ENCODE results near the gene SPINDOC. TPM values are rescaled to one million over a fixed set of nuclear protein-coding genes. Genes with fewer than 3 reads are reported as not detected.

The SPINDOC gene
- 10 to 100 TPM; 24.0 to 28.9 (median 24.5) TPM for total RNA-seq

DNA sequence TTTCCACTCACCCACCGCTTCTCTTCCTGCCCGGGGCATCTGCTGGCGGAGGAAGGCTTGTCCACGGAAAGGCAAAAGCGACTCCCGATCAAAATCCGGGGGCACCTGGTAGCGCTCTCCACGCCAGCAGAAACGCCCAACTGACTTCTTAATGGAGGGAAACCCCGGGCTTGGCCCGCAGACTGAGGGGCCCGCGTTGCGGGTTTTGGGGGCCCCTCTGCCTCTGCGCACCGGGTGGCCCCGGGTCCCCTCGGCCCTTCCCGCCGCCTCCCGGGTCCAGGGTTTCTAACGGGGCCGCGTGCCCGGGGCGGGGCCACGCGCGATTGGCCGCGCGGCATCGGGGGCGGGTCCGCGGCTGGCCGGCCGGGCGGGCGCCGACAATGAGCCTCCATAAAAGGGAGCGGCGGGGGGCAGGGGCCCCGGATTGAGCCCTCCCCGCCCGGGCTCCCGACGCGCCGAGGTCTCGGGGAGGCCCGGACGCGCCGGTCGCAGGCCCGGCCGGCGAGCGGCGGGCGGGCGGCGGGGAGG lies at the start of gene SPINDOC:
TSS of gene SPINDOC (plus strand) at position 422 of the 528 bp plus-strand sequence. CDS start 231 bp downstream, outside the sequence.
- Mint-ChIP-seq H3K27me3 (ENCODE audit: low read depth) (no peaks in the 10 kb centered on the region), H3K4me1 (ENCODE audit: low read depth) (peaks cover 18% of the 10 kb centered on the region), H3K9me3 (no peaks in the 10 kb centered on the region), H3K4me3 (peak within 1 kb of the TSS; percentile 77), H3K36me3 (ENCODE audit: insufficient read depth) (peaks cover 12% of the 10 kb centered on the region)
- peak; percentile 95 to 96 for ATAC-seq
- peak; percentile 59 for DNase-seq

- ATAC-seq: no peak
- H3K4me3 Mint-ChIP-seq: no peak overlapping the region
- no peaks in the 10 kb centered on the region for H3K27me3 Mint-ChIP-seq (ENCODE audit: low read depth)
- H3K9me3 Mint-ChIP-seq: no peaks in the 10 kb centered on the region
- peaks cover 5% of the 10 kb centered on the region for H3K4me1 Mint-ChIP-seq (ENCODE audit: low read depth)
- DNase-seq: no peak
- H3K36me3 Mint-ChIP-seq (ENCODE audit: insufficient read depth): no peaks in the 10 kb centered on the region
Observed at GRCh38 chr11:63763496-63764339, 49.5 kb upstream of the SPINDOC start.

DNA sequence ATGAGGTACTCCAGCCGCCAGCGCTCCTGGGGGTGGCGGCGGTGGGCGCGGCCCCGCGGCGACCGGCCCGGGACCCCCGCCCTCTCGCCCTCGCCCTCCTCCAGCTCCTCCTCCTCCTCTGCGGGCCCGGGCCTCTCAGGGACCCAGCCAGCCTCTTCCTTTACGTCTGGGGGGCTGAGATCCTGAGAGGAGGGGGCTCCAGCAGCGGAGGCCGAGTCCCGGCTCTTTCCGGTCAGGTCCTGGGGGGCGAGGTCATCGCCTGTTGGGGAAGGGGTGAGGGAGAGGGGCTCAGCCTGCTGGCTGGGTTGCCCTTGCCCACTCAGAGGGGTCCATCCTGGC lies 48.9 kb upstream of the SPINDOC start:
- H3K4me1 Mint-ChIP-seq (ENCODE audit: low read depth): peaks cover 5% of the 10 kb centered on the region
- H3K27me3 Mint-ChIP-seq (ENCODE audit: low read depth): no peaks in the 10 kb centered on the region
- DNase-seq: no peak
- no peaks in the 10 kb centered on the region for H3K36me3 Mint-ChIP-seq (ENCODE audit: insufficient read depth)
- no peak overlapping the region for H3K4me3 Mint-ChIP-seq
- ATAC-seq: no peak
- H3K9me3 Mint-ChIP-seq: no peaks in the 10 kb centered on the region

DNA sequence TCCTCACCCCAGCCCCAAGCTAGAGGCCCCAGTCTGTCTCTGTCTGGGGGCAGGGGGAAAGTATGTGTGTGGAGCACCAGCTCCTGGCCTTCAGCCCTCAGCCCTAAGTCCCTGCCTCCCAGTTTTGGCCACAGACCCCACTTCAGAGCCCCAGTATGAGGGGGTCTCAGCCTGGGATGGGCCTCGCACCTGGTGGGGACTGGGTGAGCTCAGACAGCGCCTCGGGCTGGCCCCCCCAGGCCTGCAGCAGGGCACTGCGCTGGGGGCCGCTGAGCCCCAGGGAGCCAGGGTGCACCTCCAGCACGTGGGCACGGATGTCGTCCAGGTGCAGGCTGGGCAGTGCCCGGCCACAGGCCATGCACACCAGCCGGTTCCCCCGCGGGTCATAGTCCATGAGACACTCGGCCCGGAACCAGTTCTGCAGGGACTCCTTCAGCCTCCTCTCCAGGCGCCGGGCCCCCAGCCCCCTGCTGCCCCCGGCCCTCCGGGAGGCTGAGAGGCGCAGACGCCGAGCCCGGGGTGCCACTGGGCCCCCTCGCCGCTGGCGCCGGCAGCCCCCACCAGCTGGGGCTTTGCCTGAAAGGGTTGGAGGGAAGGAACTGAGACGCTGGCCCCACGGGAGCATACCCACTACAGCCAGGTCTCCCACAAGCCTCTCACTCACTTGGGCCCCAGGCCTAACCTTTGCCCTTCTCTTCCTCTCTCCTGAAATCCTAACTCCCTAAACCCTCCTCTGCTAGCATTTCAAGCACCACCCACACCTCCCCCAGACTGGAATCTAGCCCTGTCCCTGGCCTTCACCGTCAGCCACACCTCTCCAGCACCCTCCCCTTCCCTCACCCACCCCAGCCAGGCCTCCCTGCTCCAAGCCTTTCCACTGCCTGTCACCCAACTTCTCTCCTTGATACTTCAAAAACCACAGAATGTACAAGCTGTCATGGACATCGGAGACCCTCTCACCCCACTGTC lies 48.3 kb upstream of the SPINDOC start:
- H3K4me1 Mint-ChIP-seq (ENCODE audit: low read depth): peaks cover 6% of the 10 kb centered on the region
- DNase-seq: no peak
- no peak overlapping the region for H3K4me3 Mint-ChIP-seq
- H3K9me3 Mint-ChIP-seq: no peaks in the 10 kb centered on the region
- no peak for ATAC-seq
- peaks cover 3% of the 10 kb centered on the region for H3K27me3 Mint-ChIP-seq (ENCODE audit: low read depth)
- H3K36me3 Mint-ChIP-seq (ENCODE audit: insufficient read depth): no peaks in the 10 kb centered on the region

DNA sequence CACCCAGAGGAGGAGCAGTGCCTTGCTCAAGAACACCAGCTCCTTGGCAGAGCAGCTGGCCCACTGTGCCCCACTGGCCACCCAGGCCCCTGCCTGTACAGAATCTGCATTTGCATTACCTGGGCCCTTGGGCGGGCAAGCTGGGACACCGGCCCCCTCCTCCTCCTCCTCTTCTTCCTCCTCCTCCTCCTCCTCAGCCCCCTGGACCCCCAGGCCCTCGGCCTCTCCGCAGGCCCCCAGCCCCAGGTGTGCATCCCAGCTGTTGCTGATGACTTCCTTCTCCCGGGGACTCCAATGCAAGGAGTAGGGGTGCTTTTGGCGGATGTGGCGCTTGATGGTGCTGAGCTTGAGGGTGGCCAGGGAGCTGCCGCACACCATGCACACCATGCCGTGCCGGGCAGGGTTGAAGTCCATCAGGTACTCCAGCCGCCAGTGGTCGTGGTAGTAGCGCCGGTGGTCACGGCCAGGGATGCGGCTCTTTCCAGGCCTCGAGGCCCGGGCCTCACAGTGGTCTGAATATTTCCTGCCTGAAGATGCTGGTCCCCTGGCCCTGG lies 47.5 kb upstream of the SPINDOC start:
- ATAC-seq: no peak
- H3K9me3 Mint-ChIP-seq: no peaks in the 10 kb centered on the region
- DNase-seq: no peak
- H3K4me3 Mint-ChIP-seq: no peak overlapping the region
- peaks cover 9% of the 10 kb centered on the region for H3K4me1 Mint-ChIP-seq (ENCODE audit: low read depth)
- no peaks in the 10 kb centered on the region for H3K36me3 Mint-ChIP-seq (ENCODE audit: insufficient read depth)
- H3K27me3 Mint-ChIP-seq (ENCODE audit: low read depth): peaks cover 4% of the 10 kb centered on the region

DNA sequence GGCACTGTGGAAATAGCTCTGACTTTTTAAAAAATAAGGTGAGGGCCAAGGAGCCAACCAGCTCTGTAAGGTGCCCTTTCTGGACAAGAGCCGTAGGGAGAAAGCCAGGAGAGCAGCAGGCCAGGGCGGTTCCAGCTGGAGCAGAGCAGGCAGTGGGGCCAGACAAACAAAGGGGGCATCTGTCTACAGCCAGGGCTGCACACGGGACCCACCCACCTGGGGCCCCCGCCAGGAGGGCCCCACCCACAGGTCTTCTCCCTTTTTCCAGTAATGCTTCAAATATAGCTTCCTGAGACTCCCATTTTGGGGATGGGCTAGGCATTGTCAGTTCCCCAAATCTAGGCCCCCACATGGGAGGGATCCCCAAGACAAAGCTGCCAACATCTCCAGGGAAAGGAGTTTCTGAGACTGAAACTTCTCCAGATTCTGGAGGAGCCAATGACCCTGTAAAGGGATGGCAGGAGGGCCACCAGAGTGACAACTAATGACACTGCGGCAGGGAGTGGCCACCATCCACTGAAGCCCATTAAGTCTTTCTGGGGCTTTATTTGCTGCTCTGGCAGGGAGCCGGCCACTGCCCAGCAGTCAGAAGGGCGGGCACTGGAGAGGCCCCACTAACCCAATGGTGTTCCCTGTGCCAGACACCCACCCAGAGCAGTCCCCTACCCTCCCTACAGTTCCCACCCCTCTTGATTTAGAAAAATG lies 46.6 kb upstream of the SPINDOC start:
- Mint-ChIP-seq H3K27me3 (ENCODE audit: low read depth) (peaks cover 9% of the 10 kb centered on the region), H3K4me3 (peak overlapping the region; percentile 89), H3K36me3 (ENCODE audit: insufficient read depth) (no peaks in the 10 kb centered on the region), H3K9me3 (no peaks in the 10 kb centered on the region), H3K4me1 (ENCODE audit: low read depth) (peaks cover 9% of the 10 kb centered on the region)
- DNase-seq (no peak), ATAC-seq (no peak)

DNA sequence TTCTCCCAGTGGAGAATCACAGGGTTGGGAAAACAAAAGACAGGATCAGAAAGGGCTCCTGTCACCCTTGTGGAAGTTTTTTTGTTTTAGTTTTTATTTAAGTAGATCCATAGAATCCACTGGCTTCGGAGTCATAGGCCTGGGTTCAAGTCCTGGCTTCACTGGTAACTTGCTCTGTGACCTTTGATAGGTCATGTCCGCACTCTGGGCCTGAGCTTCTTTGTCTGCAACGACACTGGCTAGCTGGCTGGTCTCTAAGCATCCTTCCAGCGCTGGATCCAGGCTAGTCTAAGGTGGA lies 46.0 kb upstream of the SPINDOC start:
- H3K36me3 Mint-ChIP-seq (ENCODE audit: insufficient read depth): no peaks in the 10 kb centered on the region
- peaks cover 9% of the 10 kb centered on the region for H3K27me3 Mint-ChIP-seq (ENCODE audit: low read depth)
- DNase-seq (no peak), ATAC-seq (no peak)
- H3K9me3 Mint-ChIP-seq: no peaks in the 10 kb centered on the region
- H3K4me1 Mint-ChIP-seq (ENCODE audit: low read depth): peaks cover 9% of the 10 kb centered on the region
- peak overlapping the region; percentile 89 for H3K4me3 Mint-ChIP-seq

DNA sequence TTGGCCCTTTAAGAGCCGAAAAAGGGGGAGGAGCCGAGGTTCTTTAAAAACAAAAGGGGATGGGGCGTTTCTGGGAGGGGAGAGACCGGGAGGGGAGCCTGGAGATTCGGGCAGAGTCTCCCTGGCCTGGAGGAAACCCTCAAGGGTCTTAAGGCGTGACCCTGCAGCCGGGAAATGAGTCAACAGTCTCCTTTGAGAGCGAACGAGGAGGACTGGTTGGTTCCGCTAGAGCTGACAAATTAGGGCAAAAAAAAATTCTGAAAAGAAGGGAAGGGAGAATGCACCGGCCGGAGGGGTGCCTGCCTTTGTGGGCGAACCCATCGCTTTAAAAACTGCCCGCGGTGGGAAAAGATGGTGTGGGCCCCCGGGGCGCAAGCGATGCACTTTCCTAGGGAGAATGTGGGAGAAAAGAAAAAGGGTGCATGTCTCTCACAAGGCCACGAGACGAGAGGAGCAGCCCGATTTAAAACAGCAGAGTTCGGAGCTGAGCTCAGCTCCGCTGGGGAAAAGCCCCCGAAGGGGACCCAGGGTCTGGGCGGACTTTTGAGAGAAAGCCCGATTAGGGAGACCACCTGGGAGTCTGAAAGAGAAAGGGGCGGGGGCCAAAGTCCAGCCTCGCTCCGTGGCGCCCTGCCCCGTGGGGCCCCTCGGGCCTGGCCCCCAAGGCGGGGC lies 45.6 kb upstream of the SPINDOC start:
- H3K27me3 Mint-ChIP-seq (ENCODE audit: low read depth): peaks cover 9% of the 10 kb centered on the region
- H3K36me3 Mint-ChIP-seq (ENCODE audit: insufficient read depth): no peaks in the 10 kb centered on the region
- DNase-seq (peak; percentile 19), ATAC-seq (peak; percentile 8 to 12)
- peaks cover 9% of the 10 kb centered on the region for H3K4me1 Mint-ChIP-seq (ENCODE audit: low read depth)
- peak overlapping the region; percentile 89 for H3K4me3 Mint-ChIP-seq
- no peaks in the 10 kb centered on the region for H3K9me3 Mint-ChIP-seq

DNA sequence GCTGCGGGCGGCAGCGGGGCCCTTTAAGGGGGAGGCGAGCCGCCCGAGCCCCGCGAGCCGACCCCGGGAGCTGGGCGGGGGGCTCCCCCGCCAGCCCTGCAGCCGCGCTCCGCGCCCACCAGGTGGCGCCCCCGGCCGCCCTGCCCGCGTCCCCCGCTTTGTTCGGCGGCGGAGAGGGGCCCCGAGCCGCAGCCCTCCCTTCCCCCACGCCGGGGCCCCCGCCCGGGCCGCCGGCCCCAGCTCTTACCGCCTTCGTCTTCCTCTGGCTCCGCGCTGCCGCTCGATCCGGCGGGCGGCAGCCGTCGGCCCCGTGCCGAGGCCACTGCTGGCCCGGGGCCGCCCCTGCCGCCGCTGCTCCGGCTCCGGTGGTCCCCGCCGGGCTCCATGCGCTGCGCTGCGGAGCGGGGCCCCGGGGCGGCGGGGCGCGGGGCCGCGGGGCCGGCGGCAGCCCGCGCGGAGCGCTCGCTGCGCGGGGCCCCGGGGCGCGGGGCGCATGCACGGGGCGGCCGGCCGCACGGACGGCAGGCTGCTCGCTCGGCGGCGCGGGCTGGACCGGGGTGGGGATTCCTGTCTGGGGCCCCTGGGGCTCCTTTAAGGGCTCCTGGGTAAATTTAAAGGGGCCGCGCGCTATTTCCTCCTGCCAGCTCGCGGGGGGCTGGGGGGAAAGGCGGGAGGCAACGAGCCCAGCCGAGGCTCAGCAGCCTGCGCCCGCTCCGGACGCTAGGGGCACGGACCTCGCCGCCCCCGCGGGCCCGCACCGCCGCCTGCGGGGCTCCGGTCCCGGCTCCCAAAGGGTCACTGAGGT lies 44.8 kb upstream of the SPINDOC start, which contains the start of gene ZFTA:
TSS of gene ZFTA (minus strand) at position 539 of the 805 bp plus-strand sequence. CDS start at position 386, 153 bp downstream.
- H3K36me3 Mint-ChIP-seq (ENCODE audit: insufficient read depth): no peaks in the 10 kb centered on the region
- ATAC-seq (peak; percentile 67 to 70), DNase-seq (peak; percentile 56)
- H3K4me1 Mint-ChIP-seq (ENCODE audit: low read depth): peaks cover 9% of the 10 kb centered on the region
- H3K4me3 Mint-ChIP-seq: peak within 1 kb of the TSS; percentile 89
- no peaks in the 10 kb centered on the region for H3K9me3 Mint-ChIP-seq
- peaks cover 13% of the 10 kb centered on the region for H3K27me3 Mint-ChIP-seq (ENCODE audit: low read depth)

DNA sequence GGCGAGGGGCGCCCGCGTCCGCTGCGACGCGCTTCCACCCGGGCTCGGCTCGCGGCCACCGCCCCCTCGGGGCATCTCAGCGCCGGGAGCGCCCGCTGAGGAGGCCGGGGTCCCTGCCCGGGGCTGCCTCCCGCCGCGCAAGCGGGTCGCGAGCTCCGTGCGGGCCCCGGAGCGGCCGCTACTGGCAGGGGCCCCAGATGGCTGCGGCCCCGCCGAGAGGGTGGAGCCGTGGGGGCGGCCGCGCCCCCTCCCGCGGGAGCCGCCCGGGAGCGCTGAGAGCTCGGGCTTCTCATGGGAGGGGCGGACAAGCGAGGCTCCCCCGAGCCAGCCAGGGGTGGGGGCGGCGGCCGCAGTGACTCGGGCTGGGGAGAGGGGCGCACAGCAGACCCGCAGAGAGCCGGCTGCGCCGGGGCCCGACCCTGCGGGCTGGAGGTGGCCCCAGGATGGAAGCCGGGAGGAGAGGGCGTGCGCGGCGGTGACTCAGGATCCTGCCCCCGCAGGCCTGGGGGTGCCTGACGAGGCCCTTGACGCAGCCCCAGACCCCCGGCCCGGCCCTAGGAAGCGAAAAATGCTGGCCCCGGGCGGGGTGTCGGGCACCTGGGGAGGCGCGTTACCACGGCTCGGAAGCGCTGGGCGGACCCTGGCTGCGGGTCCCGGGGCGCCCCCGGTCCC lies 44.1 kb upstream of the SPINDOC start:
- peak overlapping the region; percentile 33 for H3K4me3 Mint-ChIP-seq
- H3K9me3 Mint-ChIP-seq: no peaks in the 10 kb centered on the region
- peaks cover 13% of the 10 kb centered on the region for H3K27me3 Mint-ChIP-seq (ENCODE audit: low read depth)
- DNase-seq (peak; percentile 36), ATAC-seq (peak; percentile 51 to 53)
- H3K4me1 Mint-ChIP-seq (ENCODE audit: low read depth): peaks cover 9% of the 10 kb centered on the region
- H3K36me3 Mint-ChIP-seq (ENCODE audit: insufficient read depth): no peaks in the 10 kb centered on the region

- Mint-ChIP-seq H3K4me1 (ENCODE audit: low read depth) (peaks cover 9% of the 10 kb centered on the region), H3K9me3 (no peaks in the 10 kb centered on the region), H3K36me3 (ENCODE audit: insufficient read depth) (no peaks in the 10 kb centered on the region), H3K27me3 (ENCODE audit: low read depth) (peaks cover 13% of the 10 kb centered on the region), H3K4me3 (peak overlapping the region; percentile 71)
- ATAC-seq (no peak), DNase-seq (no peak)
Observed at GRCh38 chr11:63769714-63770455, 43.4 kb upstream of the SPINDOC start.

GRCh38 chr11:63770763-63771162 lies 42.5 kb upstream of the SPINDOC start:
- Mint-ChIP-seq H3K4me3 (no peak overlapping the region), H3K27me3 (ENCODE audit: low read depth) (peaks cover 13% of the 10 kb centered on the region), H3K36me3 (ENCODE audit: insufficient read depth) (no peaks in the 10 kb centered on the region), H3K4me1 (ENCODE audit: low read depth) (peaks cover 9% of the 10 kb centered on the region), H3K9me3 (no peaks in the 10 kb centered on the region)
- DNase-seq: no peak
- no peak for ATAC-seq
